Gastrocnemius medialis (tissue), 4 donors: ENCODE measurements around the gene MVD. TPM values are rescaled to one million over a fixed set of nuclear protein-coding genes. Genes with fewer than 3 reads are reported as not detected.

Experiments used
- ATAC-seq, 2 donors: fragments of 150-250 bp; one replicate each; pipeline ENCODE4 v1.9.1; 2016
- DNase-seq, 2 donors: peaks; one replicate each; pipeline ENCODE4 v3.0.0-alpha.2; 2019
- H3K27ac ChIP-seq, 4 donors: fragments of 200-600 bp; sonication (generic); 1 replicate in 1 of 4; 2 replicates in 3 of 4; pipeline ENCODE4 v1.5.1; 2016 to 2018; ENCODE audit warnings: mild to moderate bottlenecking in 2 of 4, moderate library complexity in 1 of 4
- H3K27me3 ChIP-seq, 3 donors: fragments of 200-600 bp; sonication (generic) in 2 of 3; 1 replicate in 1 of 3; 2 replicates in 2 of 3; pipeline versions ENCODE4 v1.5.1 to v1.6.0; 2016 to 2019; ENCODE audit warnings: mild to moderate bottlenecking in 1 of 3, moderate library complexity in 1 of 3
- H3K36me3 ChIP-seq, 2 donors: fragments of 200-600 bp; sonication (generic) in 1 of 2; one replicate each; pipeline ENCODE4 v1.5.1; 2017 to 2018
- H3K4me1 ChIP-seq, 2 donors: fragments of 200-600 bp; sonication (generic) in 1 of 2; one replicate each; pipeline ENCODE4 v1.5.1; 2016 to 2017; ENCODE audit warnings: mild to moderate bottlenecking in 2 of 2
- H3K4me3 ChIP-seq, 4 donors: fragments of 200-600 bp; sonication (generic) in 3 of 4; 1 replicate in 1 of 4; 2 replicates in 3 of 4; pipeline ENCODE4 v1.5.1; 2016 to 2019; ENCODE audit warnings: mild to moderate bottlenecking in 2 of 4
- H3K9me3 ChIP-seq, 3 donors: fragments of 200-600 bp; sonication (generic) in 2 of 3; 1 replicate in 1 of 3; 2 replicates in 2 of 3; pipeline ENCODE4 v1.5.1; 2016 to 2019
- POLR2A ChIP-seq, 2 donors: fragments of 450-650 bp; IDR thresholded peaks; one replicate each; pipeline ENCODE4 v1.6.1; 2017; ENCODE audit warnings: antibody characterized with exemption in 2 of 2, mild to moderate bottlenecking in 2 of 2, moderate library complexity in 2 of 2
- in situ Hi-C, 4 donors: fragments of 200-750 bp; cut with MboI; loops; one replicate each; pipeline versions ENCODE4 v1.15.0 to v1.8.0; 2017; ENCODE audit warnings: low sequenced_read_pairs in 4 of 4
- intact Hi-C: fragments of 100-400 bp; cut with DNase I; formaldehyde crosslinking; loops from one replicate; pipeline ENCODE4 v1.15.1; 2023; ENCODE audit warnings: low total_unique reads
- total RNA-seq, 4 donors: library from RNA; depleted of rRNA; stranded (reverse); fragments of >200 nt; gene quantifications; one replicate each; pipeline versions ENCODE4 v1.1.0 to v1.2.3, GENCODE V29; 2016
- TF ChIP-seq, protein P1 (sequence below), 5 experiments: fragments of 450-650 bp in 3 of 5; fragments of 200-600 bp in 2 of 5; sonication (generic) in 2 of 5; IDR thresholded peaks in 4 of 5; conservative IDR thresholded peaks in 1 of 5; 1 replicate in 4 of 5; 2 replicates in 1 of 5; pipeline ENCODE4 v1.5.1; 2016 to 2019; ENCODE audit warnings: antibody characterized with exemption in 5 of 5, mild to moderate bottlenecking in 3 of 5, moderate library complexity in 3 of 5

MVD gene, protein sequence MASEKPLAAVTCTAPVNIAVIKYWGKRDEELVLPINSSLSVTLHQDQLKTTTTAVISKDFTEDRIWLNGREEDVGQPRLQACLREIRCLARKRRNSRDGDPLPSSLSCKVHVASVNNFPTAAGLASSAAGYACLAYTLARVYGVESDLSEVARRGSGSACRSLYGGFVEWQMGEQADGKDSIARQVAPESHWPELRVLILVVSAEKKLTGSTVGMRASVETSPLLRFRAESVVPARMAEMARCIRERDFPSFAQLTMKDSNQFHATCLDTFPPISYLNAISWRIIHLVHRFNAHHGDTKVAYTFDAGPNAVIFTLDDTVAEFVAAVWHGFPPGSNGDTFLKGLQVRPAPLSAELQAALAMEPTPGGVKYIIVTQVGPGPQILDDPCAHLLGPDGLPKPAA
- 10 to 100 TPM in 3 of 4 donors, 1 to 10 TPM in 1; 9.0 to 16.3 (median 13.4) TPM for total RNA-seq

DNA sequence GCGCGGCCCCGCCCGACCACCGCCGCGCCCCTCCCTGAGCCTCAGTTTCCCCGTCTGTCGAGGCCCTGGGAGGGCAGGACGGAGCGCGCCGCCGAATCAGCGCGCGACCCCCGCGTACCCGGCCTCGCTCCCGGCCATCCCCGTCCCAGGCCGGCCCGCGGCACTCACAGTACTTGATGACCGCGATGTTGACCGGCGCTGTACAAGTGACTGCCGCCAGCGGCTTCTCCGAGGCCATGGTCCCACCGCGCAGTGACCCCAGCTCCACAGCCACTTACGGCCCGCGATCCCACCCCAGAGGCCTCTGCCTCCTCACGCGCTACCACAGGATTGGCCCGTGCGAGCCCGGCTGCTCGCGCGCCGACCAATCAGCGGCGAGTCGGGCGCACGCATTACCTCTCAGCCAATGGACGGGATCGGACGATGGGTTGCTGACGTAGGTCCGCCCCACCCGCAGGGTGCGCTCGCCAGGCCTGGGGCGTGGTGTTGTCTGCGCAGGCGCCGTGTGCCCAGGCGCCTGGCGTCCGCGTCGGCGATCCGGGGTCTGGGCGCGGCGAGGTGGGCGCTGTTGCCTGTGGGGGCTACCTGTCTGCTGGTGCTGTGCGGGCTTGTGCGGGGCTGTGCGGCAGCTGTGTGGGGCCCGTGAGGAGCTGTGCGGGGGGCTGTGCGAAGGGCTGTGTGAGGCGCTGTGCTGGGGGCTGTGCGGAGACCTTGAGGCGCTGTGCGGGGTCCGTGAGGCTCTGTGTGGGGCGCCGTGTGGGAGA, at the start of gene MVD:
Gene MVD (minus strand): TSS at position 249 of the 764 bp plus-strand sequence. CDS start 11 bp downstream, at position 238.
- in situ Hi-C loops, result no loop called here
- H3K27me3 ChIP-seq, result no peaks in the 10 kb centered on the region
- peak within 1 kb of the TSS; percentile 86 to 90 (median 90) for H3K27ac ChIP-seq
- no peaks in the 10 kb centered on the region for H3K36me3 ChIP-seq
- H3K4me1 ChIP-seq, result peaks cover 15 to 23% of the 10 kb centered on the region in 2 donors
- intact Hi-C loops, result loop anchor here (1.0 to 5.0 kb wide), 3 partner anchors 43 to 211 kb away; partner anchors contain the start of genes CTU2, RNF166, ZC3H18 and ZFPM1
- ATAC-seq, result peak; percentile 96 to 98
- H3K9me3 ChIP-seq, result no peaks in the 10 kb centered on the region
- DNase-seq, result peak; percentile 97
- TF ChIP-seq POLR2A (IDR thresholded peaks at IDR 0.05), result peak; percentile 90 to 92
- TF ChIP-seq, protein P1, sequence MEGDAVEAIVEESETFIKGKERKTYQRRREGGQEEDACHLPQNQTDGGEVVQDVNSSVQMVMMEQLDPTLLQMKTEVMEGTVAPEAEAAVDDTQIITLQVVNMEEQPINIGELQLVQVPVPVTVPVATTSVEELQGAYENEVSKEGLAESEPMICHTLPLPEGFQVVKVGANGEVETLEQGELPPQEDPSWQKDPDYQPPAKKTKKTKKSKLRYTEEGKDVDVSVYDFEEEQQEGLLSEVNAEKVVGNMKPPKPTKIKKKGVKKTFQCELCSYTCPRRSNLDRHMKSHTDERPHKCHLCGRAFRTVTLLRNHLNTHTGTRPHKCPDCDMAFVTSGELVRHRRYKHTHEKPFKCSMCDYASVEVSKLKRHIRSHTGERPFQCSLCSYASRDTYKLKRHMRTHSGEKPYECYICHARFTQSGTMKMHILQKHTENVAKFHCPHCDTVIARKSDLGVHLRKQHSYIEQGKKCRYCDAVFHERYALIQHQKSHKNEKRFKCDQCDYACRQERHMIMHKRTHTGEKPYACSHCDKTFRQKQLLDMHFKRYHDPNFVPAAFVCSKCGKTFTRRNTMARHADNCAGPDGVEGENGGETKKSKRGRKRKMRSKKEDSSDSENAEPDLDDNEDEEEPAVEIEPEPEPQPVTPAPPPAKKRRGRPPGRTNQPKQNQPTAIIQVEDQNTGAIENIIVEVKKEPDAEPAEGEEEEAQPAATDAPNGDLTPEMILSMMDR (IDR thresholded peaks at IDR 0.05 in 4 of 5, conservative IDR thresholded peaks at IDR 0.05 in 1 of 5), result no peak
- peak within 1 kb of the TSS; percentile 74 to 98 (median 82) for H3K4me3 ChIP-seq

DNA sequence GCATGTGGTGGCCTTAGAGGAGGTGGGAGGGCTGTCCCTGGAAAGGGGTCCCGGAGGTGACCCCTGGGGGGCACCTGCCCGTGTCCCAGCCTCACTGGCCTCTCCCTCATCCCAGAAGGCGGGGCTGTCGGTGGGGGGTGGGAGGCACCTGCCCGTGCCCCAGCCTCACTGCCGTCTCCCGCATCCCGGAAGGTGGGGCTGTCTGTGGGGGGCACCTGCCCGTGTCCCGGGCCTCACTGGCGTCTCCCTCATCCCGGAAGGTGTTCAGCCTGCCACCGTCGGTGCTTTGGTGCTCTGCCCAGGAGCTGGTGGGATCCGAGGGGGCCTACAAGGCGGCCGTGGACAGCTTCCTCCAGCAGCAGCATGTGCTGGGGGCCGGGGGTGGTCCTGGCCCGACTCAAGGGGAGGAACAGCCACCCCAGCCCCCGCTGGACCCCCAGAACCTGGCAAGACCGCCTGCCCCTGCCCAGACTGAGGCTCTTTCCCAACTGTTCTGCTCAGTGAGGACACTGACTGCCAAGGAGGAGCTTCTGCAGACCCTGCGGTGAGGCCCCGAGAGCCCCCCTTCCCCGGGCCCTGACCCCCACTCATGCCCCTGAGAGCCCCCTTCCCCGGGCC, 49.6 kb upstream of the MVD start:
- H3K4me1 ChIP-seq, result peaks cover 4 to 9% of the 10 kb centered on the region in 2 donors
- H3K27me3 ChIP-seq, result no peaks in the 10 kb centered on the region
- H3K36me3 ChIP-seq, result peaks cover 0 to 39% of the 10 kb centered on the region in 2 donors
- H3K4me3 ChIP-seq, result no peak overlapping the region
- intact Hi-C loops (no loop called here), in situ Hi-C loops (no loop called here)
- H3K9me3 ChIP-seq, result no peaks in the 10 kb centered on the region
- H3K27ac ChIP-seq, result no peak overlapping the region
- DNase-seq (no peak), ATAC-seq (no peak)
- TF ChIP-seq POLR2A (IDR thresholded peaks at IDR 0.05), result no peak
- TF ChIP-seq, protein P1 (IDR thresholded peaks at IDR 0.05 in 4 of 5, conservative IDR thresholded peaks at IDR 0.05 in 1 of 5), result no peak

DNA sequence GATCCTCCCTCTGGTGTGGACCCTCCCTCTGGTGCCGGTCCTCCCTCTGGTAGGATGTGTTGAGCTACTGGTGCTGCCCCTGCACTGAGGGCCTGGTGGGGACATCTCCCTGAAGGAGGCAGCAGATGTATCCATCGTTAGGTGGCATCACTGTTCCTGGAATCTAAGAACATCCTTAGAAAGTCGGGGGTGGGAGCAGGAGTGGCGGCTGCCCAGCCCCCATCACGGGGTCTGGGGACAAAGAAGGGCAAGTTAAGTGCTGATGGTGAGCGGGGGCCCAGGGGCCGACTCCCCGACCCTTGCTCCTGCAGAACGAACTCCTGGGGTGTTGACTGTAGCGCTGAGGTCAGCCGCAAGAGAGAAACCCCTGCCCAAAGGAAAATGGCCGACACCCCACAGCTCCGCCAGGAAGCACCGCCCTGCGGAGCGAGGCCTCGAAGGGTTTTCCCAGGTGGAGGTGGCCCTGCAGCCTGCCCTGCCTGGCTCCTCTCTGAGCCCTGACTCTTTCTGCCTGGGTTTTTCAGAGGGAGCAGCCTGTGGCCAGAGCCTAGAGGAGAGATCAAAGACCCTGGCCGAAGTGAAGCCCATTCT, 49.0 kb upstream of the MVD start:
- Histone ChIP-seq H3K27me3 (no peaks in the 10 kb centered on the region), H3K27ac (no peak overlapping the region), H3K36me3 (peaks cover 0 to 33% of the 10 kb centered on the region in 2 donors), H3K9me3 (no peaks in the 10 kb centered on the region), H3K4me3 (no peak overlapping the region), H3K4me1 (peaks cover 11 to 15% of the 10 kb centered on the region in 2 donors)
- TF ChIP-seq, protein P1 (IDR thresholded peaks at IDR 0.05 in 4 of 5, conservative IDR thresholded peaks at IDR 0.05 in 1 of 5), result no peak
- no peak for TF ChIP-seq POLR2A (IDR thresholded peaks at IDR 0.05)
- intact Hi-C loops, result no loop called here
- no peak for ATAC-seq
- in situ Hi-C loops, result no loop called here
- no peak for DNase-seq

DNA sequence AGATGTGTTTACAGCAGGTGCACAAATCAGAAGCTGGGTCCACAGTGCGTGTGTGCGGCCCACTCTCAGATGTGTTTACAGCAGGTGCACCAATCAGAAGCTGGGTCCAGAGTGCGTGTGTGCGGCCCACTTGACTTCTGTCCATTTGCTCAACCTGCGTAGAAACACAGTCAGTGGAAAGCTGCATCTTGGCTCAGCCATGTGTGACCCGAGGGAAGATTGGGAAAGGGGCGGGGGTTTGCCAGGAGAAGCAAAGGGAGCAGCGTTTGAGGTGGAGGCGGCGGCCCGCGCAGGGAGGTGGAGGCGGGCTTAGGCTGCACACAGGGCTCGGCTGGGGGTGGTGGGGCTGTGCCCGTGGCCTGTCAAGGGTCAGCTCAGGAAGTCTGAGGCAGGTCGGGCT, 47.7 kb upstream of the MVD start:
- in situ Hi-C loops, result no loop called here
- Histone ChIP-seq H3K36me3 (peaks cover 0 to 20% of the 10 kb centered on the region in 2 donors), H3K9me3 (no peaks in the 10 kb centered on the region), H3K4me1 (peaks cover 12 to 18% of the 10 kb centered on the region in 2 donors), H3K4me3 (no peak overlapping the region), H3K27me3 (no peaks in the 10 kb centered on the region), H3K27ac (no peak overlapping the region)
- no peak for ATAC-seq
- intact Hi-C loops, result no loop called here
- DNase-seq, result no peak
- TF ChIP-seq, protein P1 (IDR thresholded peaks at IDR 0.05 in 4 of 5, conservative IDR thresholded peaks at IDR 0.05 in 1 of 5), result no peak
- TF ChIP-seq POLR2A (IDR thresholded peaks at IDR 0.05), result no peak
